NCI-H2196 treated with DMSO at 0.1 percent for 48 hours (cell line): ENCODE measurements around the gene PIPOX.

ENCODE experiments used
- DNase-seq: peaks from one replicate; lab custom pipeline; 2025; ENCODE audit not compliant: unreplicated experiment; lab: John Stamatoyannopoulos, UW

The PIPOX gene

DNA sequence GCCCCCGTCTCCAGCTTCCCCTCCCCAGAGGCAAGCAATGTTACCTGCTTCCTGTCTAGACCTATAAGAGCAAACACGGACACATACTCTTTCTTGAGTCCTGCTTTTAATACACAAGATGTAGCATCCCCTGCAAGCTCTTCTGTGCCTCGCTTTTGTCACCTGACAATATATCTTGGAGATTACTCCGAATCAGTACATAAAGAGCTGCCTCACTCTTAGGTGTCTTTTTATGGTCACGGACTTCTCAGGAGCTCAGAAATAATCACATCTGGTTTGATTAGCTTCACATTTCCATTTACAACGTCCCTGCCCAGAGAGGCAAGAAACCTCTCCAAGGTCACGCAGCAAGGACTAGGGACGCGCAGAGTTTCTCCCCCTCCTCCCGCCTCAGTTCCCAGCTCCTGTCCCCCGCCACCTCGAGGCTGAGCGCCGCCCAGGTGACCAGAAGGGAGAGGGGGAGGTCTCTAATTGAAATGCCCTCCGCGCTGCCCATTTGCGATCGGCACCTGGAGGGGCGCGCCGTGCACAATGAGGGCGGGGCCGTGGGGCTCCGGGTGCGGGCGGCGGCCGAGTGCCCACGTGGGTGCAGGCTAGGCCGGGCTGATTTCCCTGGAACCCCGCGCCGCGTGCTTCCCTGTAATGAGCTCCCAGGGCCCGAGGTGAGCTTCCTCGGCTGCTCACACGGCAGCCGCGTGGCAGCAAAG, 23.3 kb upstream of the PIPOX start:
- no peak for DNase-seq

DNA sequence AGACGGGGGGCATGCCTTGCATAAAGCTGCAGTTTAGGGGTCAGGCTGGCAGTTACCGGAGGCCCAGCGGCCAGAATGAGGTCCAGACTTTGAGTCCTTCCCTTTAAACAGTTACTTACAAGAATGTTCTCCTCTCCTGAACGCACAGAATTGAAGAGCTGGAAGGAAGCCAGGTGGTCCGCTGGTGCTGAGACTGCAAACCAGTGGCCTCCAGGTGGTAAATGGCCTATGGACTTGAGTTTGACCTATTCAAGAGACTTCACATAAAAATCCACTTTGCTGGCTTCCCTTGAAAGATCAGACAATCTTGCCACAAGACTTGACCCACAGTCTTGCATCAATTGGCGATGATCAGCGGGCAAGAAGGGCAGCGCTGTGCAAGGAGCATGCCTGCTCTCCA, 22.4 kb upstream of the PIPOX start:
- no peak for DNase-seq

DNA sequence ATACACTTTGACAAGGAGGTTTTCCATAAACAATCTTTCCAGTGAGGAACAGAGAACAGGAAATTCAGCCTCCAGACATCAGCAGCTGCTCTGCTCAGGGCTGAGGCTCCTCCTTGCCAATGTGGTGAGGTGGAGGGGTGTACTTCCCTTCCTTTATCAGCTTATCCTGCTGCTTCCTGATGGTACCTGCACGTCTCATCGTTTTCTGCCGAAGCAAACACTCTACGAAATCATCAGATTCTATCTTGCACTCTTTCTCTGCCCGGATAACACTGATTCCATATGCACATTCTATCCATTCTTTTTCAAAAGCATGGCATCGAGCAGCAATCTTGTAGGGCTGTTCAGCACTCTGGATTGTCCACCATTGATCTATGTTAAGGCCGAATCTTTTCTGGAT, 21.7 kb upstream of the PIPOX start:
- DNase-seq = no peak

DNA sequence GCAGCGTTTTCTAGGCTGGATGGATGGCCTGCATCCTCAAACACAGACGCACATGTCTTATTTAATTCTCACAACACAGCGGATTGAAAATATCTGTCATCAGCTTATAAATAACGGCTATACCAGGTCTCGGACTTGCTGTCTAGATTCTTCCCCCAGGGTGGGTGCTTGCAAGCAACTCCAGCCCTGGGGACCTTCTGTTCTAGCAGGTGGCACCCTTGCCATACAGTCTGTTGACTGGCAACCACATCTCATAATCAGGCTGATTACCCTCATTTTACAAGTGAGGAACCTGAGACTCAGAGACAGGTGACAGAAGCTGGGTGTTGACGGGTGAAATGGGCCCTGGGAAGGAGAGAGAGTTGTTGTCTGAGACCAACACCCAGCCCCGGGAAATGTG, 20.9 kb upstream of the PIPOX start:
- no peak for DNase-seq

GRCh38 chr17:29024316-29024952, 18.5 kb upstream of the PIPOX start:
- DNase-seq = no peak

GRCh38 chr17:29031488-29031887, 11.5 kb upstream of the PIPOX start:
- DNase-seq = no peak

GRCh38 chr17:29032013-29032856, 10.7 kb upstream of the PIPOX start:
- no peak for DNase-seq

DNA sequence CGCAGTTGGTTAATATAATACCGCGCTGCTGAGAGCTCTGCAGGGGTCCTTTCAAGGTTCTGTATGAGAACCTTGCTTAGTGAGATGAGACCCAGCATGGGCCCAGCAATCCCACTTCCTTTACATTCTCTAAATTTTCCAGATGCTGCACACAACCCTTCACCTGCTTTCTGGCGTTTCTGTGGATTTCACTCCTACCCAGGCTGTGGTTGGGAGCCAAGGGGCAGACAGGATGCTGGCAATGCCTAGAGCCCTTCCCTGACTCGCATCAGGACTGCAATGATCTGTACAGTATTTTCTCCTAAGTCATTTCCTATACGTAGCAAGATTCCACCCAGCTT, 10.1 kb upstream of the PIPOX start:
- DNase-seq = no peak

DNA sequence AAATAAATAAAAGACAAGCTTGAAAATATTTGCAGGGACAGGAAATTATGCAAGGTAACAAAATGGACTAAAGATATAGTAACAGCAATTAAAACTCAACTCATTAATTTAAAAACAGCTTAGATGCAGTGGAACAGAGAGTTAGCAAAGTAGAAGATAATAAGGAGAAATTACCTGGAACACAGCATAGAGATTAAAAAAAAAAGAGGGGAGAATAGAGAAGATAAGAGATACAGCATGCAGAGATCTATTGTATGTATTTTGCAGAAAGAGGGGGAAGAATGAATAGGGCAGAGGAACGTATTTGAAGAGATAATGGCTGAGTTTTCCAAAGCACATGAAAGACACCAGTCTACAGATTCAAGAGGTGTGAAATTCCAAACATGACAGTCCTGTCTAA, 8.4 kb upstream of the PIPOX start:
- DNase-seq = no peak

- no peak for DNase-seq
Observed at GRCh38 chr17:29036584-29036983, 6.4 kb upstream of the PIPOX start.

DNA sequence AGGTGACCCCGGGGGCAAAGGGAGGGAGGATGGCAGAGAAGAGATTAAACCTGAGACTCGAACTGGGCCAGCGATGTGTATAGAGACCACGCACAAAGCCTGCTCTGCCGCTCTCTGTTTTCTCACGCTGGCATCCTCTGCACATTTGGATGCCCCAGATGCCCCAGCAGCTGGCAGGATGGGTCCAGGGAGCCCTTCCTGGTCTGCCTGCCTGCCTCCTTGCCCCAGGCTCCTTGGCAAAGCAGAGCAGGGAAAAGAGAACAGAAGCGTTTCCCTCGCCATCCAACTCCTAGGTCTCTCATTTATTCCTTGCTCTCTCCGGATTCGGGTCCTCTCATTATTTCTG, 5.2 kb upstream of the PIPOX start:
- no peak for DNase-seq

GRCh38 chr17:29038085-29038795, 4.7 kb upstream of the PIPOX start:
- DNase-seq = no peak

- no peak for DNase-seq
Observed at GRCh38 chr17:29039764-29040598, 3.0 kb upstream of the PIPOX start.

GRCh38 chr17:29041091-29041490, 1.9 kb upstream of the PIPOX start:
- DNase-seq = no peak

GRCh38 chr17:29041571-29041970, 1.4 kb upstream of the PIPOX start:
- no peak for DNase-seq

DNA sequence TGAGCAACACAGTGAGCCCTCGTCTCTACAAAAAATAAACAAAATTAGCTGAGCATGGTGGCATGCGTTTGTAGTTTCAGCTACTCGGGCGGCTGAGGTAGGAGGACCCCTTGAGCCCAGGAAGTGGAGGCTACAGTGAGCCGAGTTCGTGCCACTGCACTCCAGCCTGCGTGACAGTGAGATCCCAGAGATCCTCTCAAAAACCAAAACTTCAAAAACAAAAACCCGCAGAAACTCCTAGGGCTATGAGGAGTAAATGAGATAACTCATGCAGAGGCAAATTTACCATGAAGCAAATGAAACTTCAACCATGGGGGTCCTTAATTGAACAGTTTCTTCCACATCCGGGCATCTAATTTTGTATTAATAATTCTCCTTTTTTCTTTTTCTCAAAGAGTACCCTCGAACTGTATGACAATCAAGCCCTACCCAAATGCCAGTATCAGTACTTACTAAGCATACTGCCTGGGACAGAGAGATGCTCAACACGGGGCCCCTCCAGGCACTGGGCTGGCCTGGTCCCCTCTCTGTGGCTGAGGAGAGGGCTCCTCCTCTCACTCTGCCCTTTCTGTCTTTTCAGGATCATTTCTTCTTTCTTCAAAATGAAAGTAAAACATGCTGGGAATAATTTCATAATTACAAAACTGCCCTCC, 789 bp upstream of the PIPOX start:
- no peak for DNase-seq

DNA sequence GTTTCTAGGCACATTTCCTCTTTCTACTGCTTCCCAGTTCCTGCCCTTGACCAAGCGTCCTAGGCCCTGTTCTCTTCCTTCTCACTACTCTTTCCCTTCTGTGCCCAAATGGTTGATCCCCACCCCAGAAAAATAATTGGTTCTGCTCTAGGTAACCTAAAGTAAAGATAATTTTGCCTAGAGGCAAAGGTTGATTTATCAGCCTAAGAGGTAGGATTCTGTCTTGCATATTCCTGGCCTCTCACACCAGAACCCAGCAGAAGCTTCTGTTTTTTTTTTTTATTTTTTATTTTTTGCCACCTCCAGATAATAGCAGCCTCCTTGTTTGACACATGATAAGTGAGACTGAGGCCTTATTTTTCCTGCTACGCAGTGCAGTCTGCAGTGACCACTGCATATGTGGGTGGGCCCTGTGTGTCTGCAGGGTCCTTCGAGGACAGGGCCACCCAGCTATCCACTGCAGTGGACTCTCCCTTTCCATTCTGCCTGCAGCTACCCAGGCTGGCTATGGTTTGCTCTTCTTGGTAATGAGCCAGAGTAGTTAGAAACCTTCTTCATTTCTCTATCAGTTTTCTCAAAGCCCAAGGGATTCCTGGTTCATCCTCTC, 701 bp downstream of the PIPOX start:
- DNase-seq = no peak

DNA sequence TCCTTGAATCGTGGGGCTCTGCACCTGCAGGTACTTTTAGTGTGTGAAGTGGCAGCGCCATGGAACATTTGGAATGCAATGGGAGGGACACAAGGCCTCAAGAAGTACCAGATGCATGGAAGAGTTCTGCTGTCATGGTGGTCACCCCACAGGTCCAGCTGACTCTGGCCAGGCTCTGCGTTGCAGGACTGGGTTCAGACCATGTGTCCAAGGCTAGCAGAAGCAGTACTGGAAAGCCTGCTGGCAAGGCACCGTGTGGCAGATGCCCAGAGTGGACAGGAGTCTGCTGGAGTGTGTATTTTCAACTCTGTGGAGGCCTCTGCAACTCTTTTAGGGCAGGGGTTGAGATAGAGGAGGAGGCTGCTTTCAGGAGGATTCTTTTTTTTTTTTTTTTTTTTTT, 2.1 kb downstream of the PIPOX start:
- DNase-seq = no peak

- DNase-seq = no peak
Observed at GRCh38 chr17:29045734-29046472, 3.0 kb downstream of the PIPOX start.
